ENCODE measurements around the gene CCDC171. TPM values are rescaled to one million over a fixed set of nuclear protein-coding genes. Genes with fewer than 3 reads are reported as not detected.

CCDC171 gene
- total RNA-seq, 1 experiment from 2014 or later, result 2.4 TPM

GRCh38 chr9:16002816-16003215 is 450.0 kb downstream of the CCDC171 start:
- Histone ChIP-seq H3K23ac (ENCODE audit: insufficient read length, low read depth, low read length) (no peak overlapping the region), H3K79me1 (ENCODE audit: insufficient read depth, low read depth, low read length, poor library complexity, severe bottlenecking) (no peaks in the 10 kb centered on the region), H3K14ac (ENCODE audit: insufficient read depth, low read length) (no peak overlapping the region), H3K9me3 (ENCODE audit: control insufficient read depth, low read depth, low read length) (no peaks in the 10 kb centered on the region), H4K20me1 (ENCODE audit: control insufficient read depth, insufficient read depth, insufficient read length) (no peaks in the 10 kb centered on the region), H2AFZ (ENCODE audit: low read length) (no peak overlapping the region), H3K9ac (ENCODE audit: extremely low read depth, insufficient read length, low read length) (no peak overlapping the region), H3K79me2 (ENCODE audit: insufficient read depth, low read length) (no peaks in the 10 kb centered on the region), H2BK15ac (ENCODE audit: low read depth, low read length) (no peak overlapping the region), H4K8ac (replicated peaks; ENCODE audit: insufficient read length, low read depth, low read length) (no peak overlapping the region), H3K23me2 (ENCODE audit: insufficient read length, low read depth, low read length, poor library complexity, severe bottlenecking) (no peaks in the 10 kb centered on the region), H4K5ac (ENCODE audit: insufficient read length, low read depth, low read length) (no peak overlapping the region), H2BK12ac (ENCODE audit: insufficient read length, low read depth, low read length) (no peak overlapping the region), H3K56ac (ENCODE audit: insufficient read length, low read depth, low read length) (no peak overlapping the region), H2AK5ac (ENCODE audit: insufficient read length, low read length) (no peak overlapping the region), H3K27ac (ENCODE audit: insufficient read length, low read depth, low read length) (no peak overlapping the region), H3K18ac (ENCODE audit: insufficient read length, low read depth, low read length) (no peak overlapping the region), H3T11ph (ENCODE audit: low read length) (no peak overlapping the region), H3K4me1 (ENCODE audit: insufficient read depth, low read length) (no peaks in the 10 kb centered on the region), H3K4me2 (ENCODE audit: insufficient read depth, insufficient read length, low read length) (no peak overlapping the region), H4K91ac (ENCODE audit: insufficient read length, low read depth, low read length) (no peak overlapping the region), H2BK5ac (ENCODE audit: insufficient read length, low read length) (no peak overlapping the region), H3K4ac (ENCODE audit: low read depth, low read length) (no peak overlapping the region), H2BK120ac (ENCODE audit: low read depth, low read length, poor library complexity, severe bottlenecking) (no peak overlapping the region), H2BK20ac (ENCODE audit: low read depth, low read length, poor library complexity, severe bottlenecking) (no peak overlapping the region), H3K27me3 (ENCODE audit: insufficient read depth, low read length) (no peaks in the 10 kb centered on the region)
- no peak for TF ChIP-seq CTCF (conservative IDR thresholded peaks at IDR 0.05)
- no CpG with 5 or more reads among the region's 3 CpGs for WGBS (ENCODE audit: extremely low coverage, insufficient read length, low lambda C conversion rate)
- Mint-ChIP-seq H3K27me3 (ENCODE audit: low read depth) (no peaks in the 10 kb centered on the region), H3K9me3 (peaks cover 0 to 2% of the 10 kb centered on the region in 2 experiments; a peak in 2 of 5 replicates), H3K27ac (no peak overlapping the region), H3K4me1 (peaks cover 9 to 15% of the 10 kb centered on the region in 2 experiments), H3K36me3 (ENCODE audit: insufficient read depth in 1 of 3, low read depth in 3 of 3) (no peaks in the 10 kb centered on the region; a peak in 1 of 7 replicates), H3K4me3 (no peak overlapping the region)
- no peak for DNase-seq

Measured in H9 (cell line).